ENCODE results near the gene SMG1.

The SMG1 gene

GRCh38 chr16:18827890-18828289 is 98.3 kb downstream of the SMG1 start:
- no peaks in the 10 kb centered on the region for H3K27me3 ChIP-seq (replicated peaks in 2 of 5; ENCODE audit: control insufficient read depth in 4 of 5, insufficient read depth in 5 of 5, low read length in 4 of 5)
- no peak overlapping the region for H3K4me3 ChIP-seq (ENCODE audit: control insufficient read depth in 1 of 7, extremely low read depth in 1 of 7, insufficient read depth in 4 of 7, low read depth in 2 of 7, low read length in 6 of 7)
- H3K9me3 ChIP-seq (ENCODE audit: control extremely low read depth in 1 of 5, control insufficient read depth in 4 of 5, insufficient read depth in 2 of 5, low read depth in 1 of 5, low read length in 4 of 5), result no peaks in the 10 kb centered on the region
- ChIA-PET CTCF (no interaction called here), POLR2A (no interaction called here)
- no peak for DNase-seq
- 98% methylated on average over 4 of the region's 4 CpGs for WGBS (ENCODE audit: insufficient coverage)
- no peak overlapping the region for H3K27ac ChIP-seq (ENCODE audit: insufficient read depth in 1 of 2, low read depth in 1 of 2, low read length in 2 of 2, poor library complexity in 1 of 2, severe bottlenecking in 2 of 2)
- H3K4me1 ChIP-seq (ENCODE audit: control extremely low read depth in 1 of 4, control insufficient read depth in 4 of 4, insufficient read depth in 4 of 4, low read length in 3 of 4), result no peaks in the 10 kb centered on the region
- H3K36me3 ChIP-seq (ENCODE audit: control insufficient read depth in 4 of 4, insufficient read depth in 4 of 4, low read length in 3 of 4), result peaks cover 9 to 49% (median 36%) of the 10 kb centered on the region in 4 experiments

GRCh38 chr16:18816286-18816685 is 109.9 kb downstream of the SMG1 start:
- WGBS (ENCODE audit: insufficient coverage), result 96% methylated on average over 2 of the region's 3 CpGs
- Histone ChIP-seq H3K27me3 (replicated peaks in 2 of 5; ENCODE audit: control insufficient read depth in 4 of 5, insufficient read depth in 5 of 5, low read length in 4 of 5) (no peaks in the 10 kb centered on the region), H3K9me3 (ENCODE audit: control extremely low read depth in 1 of 5, control insufficient read depth in 4 of 5, insufficient read depth in 2 of 5, low read depth in 1 of 5, low read length in 4 of 5) (no peaks in the 10 kb centered on the region), H3K4me3 (ENCODE audit: control insufficient read depth in 1 of 7, extremely low read depth in 1 of 7, insufficient read depth in 4 of 7, low read depth in 2 of 7, low read length in 6 of 7) (no peak overlapping the region), H3K36me3 (ENCODE audit: control insufficient read depth in 4 of 4, insufficient read depth in 4 of 4, low read length in 3 of 4) (peaks cover 20 to 64% (median 41%) of the 10 kb centered on the region in 4 experiments), H3K27ac (ENCODE audit: insufficient read depth in 1 of 2, low read depth in 1 of 2, low read length in 2 of 2, poor library complexity in 1 of 2, severe bottlenecking in 2 of 2) (no peak overlapping the region), H3K4me1 (ENCODE audit: control extremely low read depth in 1 of 4, control insufficient read depth in 4 of 4, insufficient read depth in 4 of 4, low read length in 3 of 4) (peaks cover 0 to 8% (median 4%) of the 10 kb centered on the region in 4 experiments)
- POLR2A ChIA-PET, result no interaction called here
- DNase-seq, result no peak
- CTCF ChIA-PET, result interaction anchor here (1.6 to 6.1 kb wide), 2 partner anchors 12 to 13 kb away, joined by 5 to 56 read pairs; partner anchors contain the start of gene ARL6IP1

GRCh38 chr16:18811925-18812324 is 114.3 kb downstream of the SMG1 start:
- no CpG with 5 or more reads among the region's 3 CpGs for WGBS (ENCODE audit: insufficient coverage)
- Histone ChIP-seq H3K27ac (ENCODE audit: insufficient read depth in 1 of 2, low read depth in 1 of 2, low read length in 2 of 2, poor library complexity in 1 of 2, severe bottlenecking in 2 of 2) (no peak overlapping the region), H3K4me3 (ENCODE audit: control insufficient read depth in 1 of 7, extremely low read depth in 1 of 7, insufficient read depth in 4 of 7, low read depth in 2 of 7, low read length in 6 of 7) (no peak overlapping the region), H3K9me3 (ENCODE audit: control extremely low read depth in 1 of 5, control insufficient read depth in 4 of 5, insufficient read depth in 2 of 5, low read depth in 1 of 5, low read length in 4 of 5) (no peaks in the 10 kb centered on the region), H3K36me3 (ENCODE audit: control insufficient read depth in 4 of 4, insufficient read depth in 4 of 4, low read length in 3 of 4) (peaks cover 34 to 79% (median 54%) of the 10 kb centered on the region in 4 experiments), H3K27me3 (replicated peaks in 2 of 5; ENCODE audit: control insufficient read depth in 4 of 5, insufficient read depth in 5 of 5, low read length in 4 of 5) (no peaks in the 10 kb centered on the region), H3K4me1 (ENCODE audit: control extremely low read depth in 1 of 4, control insufficient read depth in 4 of 4, insufficient read depth in 4 of 4, low read length in 3 of 4) (peaks cover 0 to under 1% (median 0%) of the 10 kb centered on the region in 4 experiments)
- POLR2A ChIA-PET, result no interaction called here
- no peak for DNase-seq
- CTCF ChIA-PET, result no interaction called here

GRCh38 chr16:18809165-18809564 is 117.0 kb downstream of the SMG1 start:
- H3K4me1 ChIP-seq (ENCODE audit: control extremely low read depth in 1 of 4, control insufficient read depth in 4 of 4, insufficient read depth in 4 of 4, low read length in 3 of 4), result peaks cover 6 to 17% (median 14%) of the 10 kb centered on the region in 4 experiments
- CTCF ChIA-PET, result no interaction called here
- H3K27ac ChIP-seq (ENCODE audit: insufficient read depth in 1 of 2, low read depth in 1 of 2, low read length in 2 of 2, poor library complexity in 1 of 2, severe bottlenecking in 2 of 2), result no peak overlapping the region
- no peak for DNase-seq
- no peaks in the 10 kb centered on the region for H3K9me3 ChIP-seq (ENCODE audit: control extremely low read depth in 1 of 5, control insufficient read depth in 4 of 5, insufficient read depth in 2 of 5, low read depth in 1 of 5, low read length in 4 of 5)
- WGBS (ENCODE audit: insufficient coverage), result 98% methylated on average over 12 of the region's 13 CpGs
- H3K4me3 ChIP-seq (ENCODE audit: control insufficient read depth in 1 of 7, extremely low read depth in 1 of 7, insufficient read depth in 4 of 7, low read depth in 2 of 7, low read length in 6 of 7), result no peak overlapping the region
- POLR2A ChIA-PET, result no interaction called here
- H3K27me3 ChIP-seq (replicated peaks in 2 of 5; ENCODE audit: control insufficient read depth in 4 of 5, insufficient read depth in 5 of 5, low read length in 4 of 5), result no peaks in the 10 kb centered on the region
- H3K36me3 ChIP-seq (ENCODE audit: control insufficient read depth in 4 of 4, insufficient read depth in 4 of 4, low read length in 3 of 4), result peaks cover 26 to 57% (median 39%) of the 10 kb centered on the region in 4 experiments

- CTCF ChIA-PET, result interaction anchor here (2.0 to 6.6 kb wide), 2 partner anchors 11 to 28 kb away, joined by 8 to 56 read pairs; no protein-coding TSS in a partner anchor
- Histone ChIP-seq H3K4me1 (ENCODE audit: control extremely low read depth in 1 of 4, control insufficient read depth in 4 of 4, insufficient read depth in 4 of 4, low read length in 3 of 4) (peaks cover 27 to 43% (median 37%) of the 10 kb centered on the region in 4 experiments), H3K27ac (ENCODE audit: insufficient read depth in 1 of 2, low read depth in 1 of 2, low read length in 2 of 2, poor library complexity in 1 of 2, severe bottlenecking in 2 of 2) (peak overlapping the region; percentile 68 to 88)
Measured at GRCh38 chr16:18805257-18805773, 120.9 kb downstream of the SMG1 start.

GRCh38 chr16:18804540-18804939 is 121.7 kb downstream of the SMG1 start:
- peak overlapping the region; percentile 68 to 88 for H3K27ac ChIP-seq (ENCODE audit: insufficient read depth in 1 of 2, low read depth in 1 of 2, low read length in 2 of 2, poor library complexity in 1 of 2, severe bottlenecking in 2 of 2)
- H3K4me3 ChIP-seq (ENCODE audit: control insufficient read depth in 1 of 7, extremely low read depth in 1 of 7, insufficient read depth in 4 of 7, low read depth in 2 of 7, low read length in 6 of 7), result peak overlapping the region in 1 of 7 experiments; percentile 41
- H3K4me1 ChIP-seq (ENCODE audit: control extremely low read depth in 1 of 4, control insufficient read depth in 4 of 4, insufficient read depth in 4 of 4, low read length in 3 of 4), result peaks cover 34 to 51% (median 45%) of the 10 kb centered on the region in 4 experiments
- peaks cover 10 to 23% (median 18%) of the 10 kb centered on the region in 4 experiments for H3K36me3 ChIP-seq (ENCODE audit: control insufficient read depth in 4 of 4, insufficient read depth in 4 of 4, low read length in 3 of 4)
- CTCF ChIA-PET, result interaction anchor here (1.2 to 6.6 kb wide), 6 partner anchors 10 to 47 kb away, joined by 3 to 56 read pairs (median 5); no protein-coding TSS in a partner anchor
- DNase-seq, result no peak
- POLR2A ChIA-PET, result interaction anchor here (0.6 to 1.6 kb wide), 2 partner anchors 10 to 15 kb away, joined by 3 to 8 read pairs; partner anchors contain the start of gene RPS15A
- H3K27me3 ChIP-seq (replicated peaks in 2 of 5; ENCODE audit: control insufficient read depth in 4 of 5, insufficient read depth in 5 of 5, low read length in 4 of 5), result no peaks in the 10 kb centered on the region
- 37% methylated on average over 3 of the region's 3 CpGs for WGBS (ENCODE audit: insufficient coverage)
- no peaks in the 10 kb centered on the region for H3K9me3 ChIP-seq (ENCODE audit: control extremely low read depth in 1 of 5, control insufficient read depth in 4 of 5, insufficient read depth in 2 of 5, low read depth in 1 of 5, low read length in 4 of 5)

More at GRCh38 chr16:18805257-18805773, 120.9 kb downstream of the SMG1 start:
- Histone ChIP-seq H3K36me3 (ENCODE audit: control insufficient read depth in 4 of 4, insufficient read depth in 4 of 4, low read length in 3 of 4) (peaks cover 12 to 30% (median 23%) of the 10 kb centered on the region in 4 experiments), H3K4me3 (ENCODE audit: control insufficient read depth in 1 of 7, extremely low read depth in 1 of 7, insufficient read depth in 4 of 7, low read depth in 2 of 7, low read length in 6 of 7) (no peak overlapping the region), H3K9me3 (ENCODE audit: control extremely low read depth in 1 of 5, control insufficient read depth in 4 of 5, insufficient read depth in 2 of 5, low read depth in 1 of 5, low read length in 4 of 5) (no peaks in the 10 kb centered on the region), H3K27me3 (replicated peaks in 2 of 5; ENCODE audit: control insufficient read depth in 4 of 5, insufficient read depth in 5 of 5, low read length in 4 of 5) (no peaks in the 10 kb centered on the region)
- POLR2A ChIA-PET, result interaction anchor here (0.6 kb wide), 1 partner anchor 11 kb away, joined by 3 read pairs; no protein-coding TSS in a partner anchor
- no CpG with 5 or more reads among the region's 2 CpGs for WGBS (ENCODE audit: insufficient coverage)
- no peak for DNase-seq

All from common myeloid progenitor, CD34-positive (primary cell).